SK-N-SH (cell line): ENCODE results near the gene PAWR.

Experiments
- CHD2 ChIP-seq: fragments of 150-350 bp; IDR thresholded peaks from 2 replicates; pipeline ENCODE4 v1.6.1; 2018; ENCODE audit warnings: low read length; ENCODE audit not compliant: partially characterized antibody
- EP300 ChIP-seq, 2 experiments: IDR thresholded peaks; 2 replicates each; pipeline versions ENCODE4 v1.4.0 to v1.6.1; 2012; ENCODE audit warnings: borderline replicate concordance in 1 of 2, low read depth in 1 of 2, low read length in 1 of 2
- EZH2phosphoT487 ChIP-seq: fragments of 200-600 bp; sonication (generic); IDR thresholded peaks from 2 replicates; pipeline ENCODE4 v1.6.1; 2017; ENCODE audit warnings: low read depth, mixed run types, mild to moderate bottlenecking, antibody characterized with exemption, moderate library complexity, borderline replicate concordance
- FOXM1 ChIP-seq: IDR thresholded peaks from 2 replicates; pipeline ENCODE4 v1.4.0; 2012; ENCODE audit warnings: low read depth, mild to moderate bottlenecking
- POLR2AphosphoS5 ChIP-seq: IDR thresholded peaks from 2 replicates; pipeline ENCODE4 v1.6.1; 2012; ENCODE audit warnings: low read depth, low read length
- RAD21 ChIP-seq: IDR thresholded peaks from 2 replicates; pipeline ENCODE4 v1.6.1; 2012; ENCODE audit warnings: mild to moderate bottlenecking, low read length
- REST ChIP-seq: IDR thresholded peaks from 2 replicates; pipeline ENCODE4 v1.6.1; 2012; ENCODE audit warnings: mild to moderate bottlenecking, low read depth, low read length, moderate library complexity
- RFX5 ChIP-seq: IDR thresholded peaks from 2 replicates; pipeline ENCODE4 v1.6.1; 2012; ENCODE audit warnings: mild to moderate bottlenecking, improper control_type of control experiment, low read length
- SIN3A ChIP-seq: IDR thresholded peaks from 2 replicates; pipeline ENCODE4 v1.6.1; 2012; ENCODE audit warnings: low read depth, mild to moderate bottlenecking, low read length, moderate library complexity, borderline replicate concordance
- TEAD4 ChIP-seq: IDR thresholded peaks from 2 replicates; pipeline ENCODE4 v1.4.0; 2012; ENCODE audit warnings: mild to moderate bottlenecking, borderline replicate concordance; ENCODE audit not compliant: insufficient read depth
- YY1 ChIP-seq: IDR thresholded peaks from 2 replicates; pipeline ENCODE4 v1.4.0; 2012; ENCODE audit warnings: low read depth, mild to moderate bottlenecking
- ZBTB33 ChIP-seq: IDR thresholded peaks from 2 replicates; pipeline ENCODE4 v1.4.0; 2012; ENCODE audit warnings: low read depth, borderline replicate concordance
- TF ChIP-seq, protein P1 (sequence below): fragments of 200-600 bp; sonication (generic); IDR thresholded peaks from 2 replicates; pipeline ENCODE4 v1.6.1; 2017; ENCODE audit warnings: antibody characterized with exemption, mild to moderate bottlenecking, moderate library complexity
- TF ChIP-seq, protein P2 (sequence below): fragments of 150-350 bp; IDR thresholded peaks from 2 replicates; pipeline ENCODE4 v1.6.1; 2017; ENCODE audit warnings: antibody characterized with exemption, low read length, low read depth, borderline replicate concordance

- TF ChIP-seq, protein P1, sequence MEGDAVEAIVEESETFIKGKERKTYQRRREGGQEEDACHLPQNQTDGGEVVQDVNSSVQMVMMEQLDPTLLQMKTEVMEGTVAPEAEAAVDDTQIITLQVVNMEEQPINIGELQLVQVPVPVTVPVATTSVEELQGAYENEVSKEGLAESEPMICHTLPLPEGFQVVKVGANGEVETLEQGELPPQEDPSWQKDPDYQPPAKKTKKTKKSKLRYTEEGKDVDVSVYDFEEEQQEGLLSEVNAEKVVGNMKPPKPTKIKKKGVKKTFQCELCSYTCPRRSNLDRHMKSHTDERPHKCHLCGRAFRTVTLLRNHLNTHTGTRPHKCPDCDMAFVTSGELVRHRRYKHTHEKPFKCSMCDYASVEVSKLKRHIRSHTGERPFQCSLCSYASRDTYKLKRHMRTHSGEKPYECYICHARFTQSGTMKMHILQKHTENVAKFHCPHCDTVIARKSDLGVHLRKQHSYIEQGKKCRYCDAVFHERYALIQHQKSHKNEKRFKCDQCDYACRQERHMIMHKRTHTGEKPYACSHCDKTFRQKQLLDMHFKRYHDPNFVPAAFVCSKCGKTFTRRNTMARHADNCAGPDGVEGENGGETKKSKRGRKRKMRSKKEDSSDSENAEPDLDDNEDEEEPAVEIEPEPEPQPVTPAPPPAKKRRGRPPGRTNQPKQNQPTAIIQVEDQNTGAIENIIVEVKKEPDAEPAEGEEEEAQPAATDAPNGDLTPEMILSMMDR, result no peak
- no peak for TF ChIP-seq POLR2AphosphoS5
- TF ChIP-seq, protein P2, sequence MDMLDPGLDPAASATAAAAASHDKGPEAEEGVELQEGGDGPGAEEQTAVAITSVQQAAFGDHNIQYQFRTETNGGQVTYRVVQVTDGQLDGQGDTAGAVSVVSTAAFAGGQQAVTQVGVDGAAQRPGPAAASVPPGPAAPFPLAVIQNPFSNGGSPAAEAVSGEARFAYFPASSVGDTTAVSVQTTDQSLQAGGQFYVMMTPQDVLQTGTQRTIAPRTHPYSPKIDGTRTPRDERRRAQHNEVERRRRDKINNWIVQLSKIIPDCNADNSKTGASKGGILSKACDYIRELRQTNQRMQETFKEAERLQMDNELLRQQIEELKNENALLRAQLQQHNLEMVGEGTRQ, result no peak
- no peak for TF ChIP-seq CHD2
- TF ChIP-seq ZBTB33, result no peak
- no peak for TF ChIP-seq YY1
- no peak for TF ChIP-seq RFX5
- TF ChIP-seq RAD21, result no peak
- no peak for TF ChIP-seq EZH2phosphoT487
- TF ChIP-seq SIN3A, result no peak
- TF ChIP-seq EP300 (IDR thresholded peaks at IDR 0.05; ENCODE audit: borderline replicate concordance in 1 of 2, low read depth in 1 of 2, low read length in 1 of 2), result no peak
- no peak for TF ChIP-seq TEAD4
- no peak for TF ChIP-seq FOXM1
- no peak for TF ChIP-seq REST
These were observed 123.6 kb downstream of the PAWR start for GRCh38 chr12:79567175-79567563.
